Measurements from ENCODE around the gene MMS19. TPM values are rescaled to one million over a fixed set of nuclear protein-coding genes. Genes with fewer than 3 reads are reported as not detected.

MMS19 gene
- total RNA-seq, 1 experiment from 2014 or later, result 83.3 TPM

GRCh38 chr10:97525683-97526110 lies 27.5 kb upstream of the MMS19 start:
- POLR2A ChIA-PET, result no interaction called here
- no peak for DNase-seq (ENCODE audit: low read depth, low spot score)
- CTCF ChIA-PET, result no interaction called here
- no peak overlapping the region for H3K27ac ChIP-seq (ENCODE audit: low read length)
- H3K4me1 ChIP-seq (ENCODE audit: control insufficient read depth, insufficient read depth, low read length), result peaks cover 18% of the 10 kb centered on the region
- no peak overlapping the region for H3K4me3 ChIP-seq (ENCODE audit: low read depth in 2 of 2, low read length in 2 of 2)
- no peaks in the 10 kb centered on the region for H3K27me3 ChIP-seq (ENCODE audit: control insufficient read depth, insufficient read depth, low read length)
- intact Hi-C loops (cut with micrococcal nuclease; ENCODE audit: unreplicated experiment) (no loop called here), in situ Hi-C loops (cut with HindIII; ENCODE audit: low pct_unique_long_range_greater_than_20kb, low sequenced_read_pairs) (no loop called here)
- TSS peak; percentile 29 for BruUV-seq (replicated peaks)
- ATAC-seq, result no peak
- H3K9me3 ChIP-seq (ENCODE audit: control insufficient read depth, insufficient read depth, low read depth, low read length), result no peaks in the 10 kb centered on the region
- TF ChIP-seq TCF7L2 (IDR thresholded peaks at IDR 0.05; ENCODE audit: low read depth, low read length), result no peak
- no peak for TF ChIP-seq CTCF (IDR thresholded peaks at IDR 0.05)
- no peak for TF ChIP-seq REST (IDR thresholded peaks at IDR 0.05; ENCODE audit: insufficient read depth in 1 of 2, low read depth in 2 of 2, low read length in 1 of 2)
- TF ChIP-seq POLR2AphosphoS5 (IDR thresholded peaks at IDR 0.05; ENCODE audit: low read depth, low read length), result no peak
- TF ChIP-seq SIN3A (IDR thresholded peaks at IDR 0.05; ENCODE audit: borderline replicate concordance, insufficient read depth, low read depth, low read length), result no peak
- no peaks in the 10 kb centered on the region for H3K36me3 ChIP-seq (ENCODE audit: control insufficient read depth, insufficient read depth, low read length)

- no peak for ATAC-seq
- TF ChIP-seq SIN3A (IDR thresholded peaks at IDR 0.05; ENCODE audit: borderline replicate concordance, insufficient read depth, low read depth, low read length) (no peak), REST (IDR thresholded peaks at IDR 0.05; ENCODE audit: insufficient read depth in 1 of 2, low read depth in 2 of 2, low read length in 1 of 2) (no peak), CTCF (IDR thresholded peaks at IDR 0.05) (no peak), POLR2AphosphoS5 (IDR thresholded peaks at IDR 0.05; ENCODE audit: low read depth, low read length) (no peak), TCF7L2 (IDR thresholded peaks at IDR 0.05; ENCODE audit: low read depth, low read length) (no peak)
- Histone ChIP-seq H3K27me3 (ENCODE audit: control insufficient read depth, insufficient read depth, low read length) (no peaks in the 10 kb centered on the region), H3K9me3 (ENCODE audit: control insufficient read depth, insufficient read depth, low read depth, low read length) (no peaks in the 10 kb centered on the region), H3K4me3 (ENCODE audit: low read depth in 2 of 2, low read length in 2 of 2) (no peak overlapping the region), H3K4me1 (ENCODE audit: control insufficient read depth, insufficient read depth, low read length) (peaks cover 13% of the 10 kb centered on the region), H3K27ac (ENCODE audit: low read length) (no peak overlapping the region), H3K36me3 (ENCODE audit: control insufficient read depth, insufficient read depth, low read length) (no peaks in the 10 kb centered on the region)
- intact Hi-C loops (cut with micrococcal nuclease; ENCODE audit: unreplicated experiment), result no loop called here
- ChIA-PET CTCF (interaction anchor here (0.6 kb wide), 1 partner anchor 13 kb away, joined by 4 read pairs; no protein-coding TSS in a partner anchor), POLR2A (no interaction called here)
- in situ Hi-C loops (cut with HindIII; ENCODE audit: low pct_unique_long_range_greater_than_20kb, low sequenced_read_pairs), result no loop called here
- DNase-seq (ENCODE audit: low read depth, low spot score), result no peak
- no TSS peak for BruUV-seq (replicated peaks)
These were observed 26.9 kb upstream of the MMS19 start for GRCh38 chr10:97525086-97525485.

Data from Panc1 (cell line).